GM18526 (cell line): Measurements from ENCODE around the gene NHLRC2.

ENCODE experiments used
- POLR2A ChIP-seq: IDR thresholded peaks from 3 replicates; pipeline ENCODE4 v1.6.1; 2011; ENCODE audit not compliant: insufficient read length; ENCODE audit errors: extremely low read depth

The NHLRC2 gene

DNA sequence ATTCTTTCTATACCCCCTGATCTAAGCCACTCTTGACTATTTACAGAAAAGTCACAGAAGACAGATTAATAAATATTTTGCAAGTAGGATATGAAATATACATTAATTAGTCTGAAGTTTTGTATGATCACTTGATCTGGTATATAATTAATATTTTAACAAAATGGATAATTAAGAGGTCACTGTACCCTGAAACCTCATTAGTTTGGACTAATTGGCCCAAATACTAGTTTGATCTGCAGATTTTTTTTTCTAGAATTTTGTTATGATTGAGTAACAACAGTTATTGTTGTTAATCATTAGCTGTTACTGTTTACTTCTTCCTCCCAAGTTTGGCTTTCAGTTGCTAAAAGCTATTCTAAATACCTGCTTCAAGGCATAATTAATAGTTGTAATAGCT is 2.7 kb downstream of the NHLRC2 start:
- TF ChIP-seq POLR2A: no peak

DNA sequence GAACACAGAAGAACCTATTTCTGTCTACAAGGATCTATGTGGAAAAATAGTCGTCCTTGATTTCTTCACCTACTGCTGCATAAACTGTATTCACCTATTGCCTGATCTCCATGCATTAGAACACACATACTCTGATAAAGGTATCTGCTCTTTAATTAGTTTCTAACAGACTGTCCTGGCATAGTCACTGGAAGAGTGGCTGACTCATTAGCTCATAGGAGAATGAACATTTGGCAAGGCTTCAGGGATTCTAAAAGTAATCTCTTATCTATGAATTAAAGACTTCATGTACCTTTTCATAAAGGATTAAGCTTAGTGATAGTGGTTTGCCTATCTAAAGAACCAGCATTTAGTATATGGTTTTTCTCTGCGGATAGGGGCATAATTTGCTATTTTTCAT is 4.1 kb downstream of the NHLRC2 start:
- no peak for TF ChIP-seq POLR2A

DNA sequence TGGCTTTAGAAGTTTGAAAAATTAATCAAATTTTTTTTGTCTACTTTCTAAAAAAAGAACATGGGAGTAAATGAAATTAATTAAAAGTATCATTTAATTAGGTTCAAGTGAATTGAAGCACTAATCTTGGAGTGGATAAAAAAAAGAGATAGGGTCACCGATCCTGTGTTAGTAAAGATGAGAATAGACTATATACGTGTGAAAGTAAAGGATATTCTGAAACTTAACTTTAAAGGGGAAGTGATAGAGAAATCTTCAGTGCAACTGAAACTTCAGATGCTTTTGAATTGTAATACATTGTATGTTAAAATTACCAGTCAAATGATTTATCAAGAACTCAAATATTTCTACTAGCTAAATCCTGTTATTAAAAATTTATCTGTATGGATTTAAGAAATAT is 4.8 kb downstream of the NHLRC2 start:
- no peak for TF ChIP-seq POLR2A

DNA sequence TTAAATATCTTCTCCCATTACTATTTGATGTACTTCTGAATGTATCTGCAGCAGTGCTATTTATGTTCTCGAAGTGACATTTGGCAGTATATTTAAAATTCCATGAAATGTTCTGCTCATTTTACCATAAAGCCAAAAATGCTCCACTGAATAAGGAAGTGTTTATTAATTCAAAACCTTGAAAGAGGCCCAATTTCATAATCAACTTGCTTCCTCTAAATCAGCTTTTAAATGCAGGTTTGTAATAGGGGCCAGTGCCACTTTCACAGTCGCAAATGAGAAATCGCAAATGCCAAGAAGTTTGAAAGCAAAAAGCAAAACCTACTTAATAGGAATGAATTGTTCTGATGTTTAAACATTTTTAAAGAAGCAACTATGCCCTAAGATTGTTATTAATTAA is 11.4 kb downstream of the NHLRC2 start:
- no peak for TF ChIP-seq POLR2A

DNA sequence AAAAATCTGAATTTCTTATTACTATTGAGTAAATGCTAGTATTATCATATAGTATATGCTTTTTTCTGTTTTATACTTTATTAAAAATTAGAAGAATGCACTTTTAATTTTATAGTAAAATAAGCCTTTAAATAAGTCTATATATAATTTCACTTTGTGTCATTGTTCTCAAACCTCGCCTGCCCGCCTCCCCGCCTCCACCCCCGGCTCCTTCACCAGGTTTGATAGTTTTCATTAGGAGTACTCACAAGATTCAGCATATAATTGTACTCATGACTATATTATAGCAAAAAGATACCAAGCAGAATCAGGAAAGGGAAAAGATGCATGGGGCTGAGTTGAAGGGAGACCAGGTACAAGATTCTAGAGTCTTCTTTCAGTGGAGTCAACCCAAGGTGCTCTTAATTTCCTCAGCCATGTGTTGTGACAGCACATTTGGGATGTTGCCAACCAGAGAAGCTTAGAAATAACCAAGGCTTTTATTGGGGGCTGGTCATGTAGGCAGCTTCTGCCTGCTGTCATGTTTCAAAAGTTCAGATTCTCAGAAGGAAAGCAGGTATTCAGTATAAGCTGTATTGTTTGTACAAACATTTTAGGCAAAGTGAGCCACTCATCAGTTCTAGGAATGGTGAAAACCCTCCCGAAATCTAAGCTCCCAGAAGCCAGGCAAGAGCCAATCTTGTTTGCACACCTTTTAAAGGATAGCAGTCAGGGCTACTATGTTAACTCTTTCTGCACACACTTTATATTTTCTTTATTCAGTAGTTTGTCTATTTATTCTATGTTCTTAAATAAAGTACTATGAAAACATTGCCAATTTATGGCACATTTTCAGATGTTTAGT is 12.3 kb downstream of the NHLRC2 start:
- no peak for TF ChIP-seq POLR2A

DNA sequence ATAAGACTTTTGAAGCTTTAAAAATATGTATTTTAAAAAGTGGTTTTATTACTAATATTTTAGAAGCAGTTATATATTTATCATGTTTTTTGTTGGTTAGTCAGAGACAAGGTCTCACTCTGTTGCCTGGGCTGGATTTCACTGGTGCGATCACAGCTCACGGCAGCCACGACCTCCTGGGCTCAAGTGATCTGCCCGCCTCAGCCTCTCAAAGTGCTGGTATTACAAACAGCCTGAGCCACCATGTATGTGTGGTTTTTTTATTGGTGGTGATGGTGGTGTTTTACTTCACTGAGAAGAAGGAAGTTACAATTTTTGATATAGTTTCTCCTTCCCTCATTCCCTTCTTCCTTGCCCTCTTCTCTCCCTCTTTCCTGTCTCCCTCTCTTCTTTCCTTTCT is 13.4 kb downstream of the NHLRC2 start:
- TF ChIP-seq POLR2A: no peak

DNA sequence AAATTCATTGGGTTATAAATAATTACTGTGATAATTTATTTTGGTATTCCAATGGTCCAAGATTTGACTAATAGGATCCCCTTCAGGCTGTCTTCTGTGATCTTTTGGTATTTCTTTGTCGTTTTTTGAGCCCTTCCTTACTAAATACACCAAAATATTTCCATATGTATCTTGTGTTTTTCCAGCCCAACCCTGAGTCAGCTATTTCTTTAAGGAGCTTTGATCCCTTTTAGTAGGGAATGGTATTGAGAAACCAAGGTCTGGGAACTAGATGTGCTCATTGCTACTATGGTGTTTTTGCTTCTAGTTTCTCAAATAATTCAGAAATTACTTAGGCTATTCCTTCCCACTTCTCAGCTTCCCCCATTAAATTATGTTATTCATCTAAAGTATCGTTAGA is 15.3 kb downstream of the NHLRC2 start:
- TF ChIP-seq POLR2A: no peak

DNA sequence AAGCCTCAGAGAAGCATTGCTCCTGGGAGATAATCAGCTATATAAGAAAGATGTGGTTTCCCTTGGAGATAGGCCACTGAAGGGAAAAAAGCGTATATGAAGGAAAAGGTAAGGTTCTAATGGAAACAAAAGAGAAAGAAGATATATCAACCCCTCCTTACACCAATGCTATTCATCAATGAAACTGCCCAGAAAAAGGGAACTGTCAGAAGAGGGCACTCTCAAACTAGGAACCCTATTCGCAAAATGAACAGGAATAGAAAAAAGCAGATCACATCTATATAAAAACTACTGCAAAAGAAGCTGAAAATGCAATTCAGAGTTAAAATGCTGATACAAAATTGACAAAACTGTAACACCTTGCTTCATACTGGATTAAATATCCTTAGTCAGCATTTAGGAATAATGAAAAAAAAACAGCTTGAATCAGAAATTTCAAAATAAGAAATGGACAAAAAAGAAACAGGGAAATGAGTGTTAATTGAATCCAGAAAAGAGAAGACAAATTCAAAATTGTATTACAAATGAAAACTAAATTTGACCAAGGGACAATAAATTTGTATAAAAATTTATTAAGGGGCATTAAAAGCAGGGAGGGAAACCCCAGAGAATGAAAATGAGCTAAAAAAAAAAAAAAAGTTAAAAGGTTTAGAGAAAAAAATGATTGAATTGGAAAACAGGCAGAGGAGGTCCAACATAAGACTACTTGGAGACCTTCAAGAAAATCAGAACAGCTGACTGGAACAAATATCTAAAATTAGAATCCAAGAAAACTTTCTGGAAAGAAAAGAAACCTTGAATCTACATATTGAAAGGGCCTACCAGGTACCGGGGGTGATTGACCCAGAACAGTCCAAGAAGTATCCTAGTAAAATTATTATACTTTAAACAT is 17.9 kb downstream of the NHLRC2 start:
- TF ChIP-seq POLR2A: no peak

DNA sequence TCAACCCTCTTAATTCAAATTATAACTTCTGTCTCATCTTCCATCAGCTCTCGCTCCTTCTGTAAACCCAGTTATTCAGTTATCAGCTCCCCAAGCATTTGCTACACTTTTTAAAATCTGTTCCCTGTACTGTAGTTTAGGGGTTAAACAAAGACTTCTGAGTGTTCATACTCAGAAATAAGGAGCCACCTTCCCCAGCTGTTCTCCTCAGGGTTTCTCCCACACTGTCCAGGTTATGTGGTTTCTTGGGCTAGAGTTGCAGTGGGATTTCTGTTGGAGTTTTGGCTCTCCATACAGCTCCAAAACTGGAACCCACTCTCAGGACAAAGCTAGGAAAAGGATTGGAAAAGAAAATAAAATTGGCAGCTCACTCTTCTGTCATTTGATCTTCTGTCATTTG is 20.8 kb downstream of the NHLRC2 start:
- no peak for TF ChIP-seq POLR2A

DNA sequence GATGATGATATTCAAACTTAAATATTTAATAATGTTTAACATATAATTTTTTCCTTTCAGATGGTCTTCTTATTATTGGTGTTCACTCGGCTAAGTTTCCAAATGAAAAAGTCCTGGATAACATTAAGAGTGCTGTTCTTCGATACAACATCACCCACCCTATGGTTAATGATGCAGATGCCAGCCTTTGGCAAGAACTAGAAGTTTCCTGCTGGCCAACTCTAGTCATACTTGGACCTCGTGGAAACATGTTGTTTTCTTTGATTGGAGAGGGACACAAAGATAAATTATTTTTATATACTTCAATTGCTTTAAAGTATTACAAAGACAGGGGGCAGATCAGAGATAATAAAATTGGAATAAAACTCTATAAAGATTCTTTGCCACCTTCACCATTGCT is 22.0 kb downstream of the NHLRC2 start:
- no peak for TF ChIP-seq POLR2A

DNA sequence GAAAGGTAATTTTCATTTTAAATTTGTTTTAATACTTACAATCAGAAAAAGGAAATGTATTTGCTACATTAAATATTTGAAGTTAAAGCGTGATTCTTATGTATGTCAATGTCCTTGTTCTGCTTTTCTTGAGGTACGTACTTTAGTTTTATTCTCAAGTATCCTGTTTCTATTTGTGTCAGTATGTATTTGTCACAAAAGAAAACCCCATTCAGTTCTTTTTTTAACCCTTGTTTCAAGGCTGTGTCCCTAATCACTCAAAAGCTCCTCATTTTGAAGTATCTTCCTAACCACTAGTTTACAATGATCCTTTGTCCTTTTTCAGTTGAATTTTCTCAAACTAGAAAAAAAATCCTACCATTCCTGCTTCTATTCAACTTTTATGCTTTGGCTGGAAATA is 25.2 kb downstream of the NHLRC2 start:
- TF ChIP-seq POLR2A: no peak

DNA sequence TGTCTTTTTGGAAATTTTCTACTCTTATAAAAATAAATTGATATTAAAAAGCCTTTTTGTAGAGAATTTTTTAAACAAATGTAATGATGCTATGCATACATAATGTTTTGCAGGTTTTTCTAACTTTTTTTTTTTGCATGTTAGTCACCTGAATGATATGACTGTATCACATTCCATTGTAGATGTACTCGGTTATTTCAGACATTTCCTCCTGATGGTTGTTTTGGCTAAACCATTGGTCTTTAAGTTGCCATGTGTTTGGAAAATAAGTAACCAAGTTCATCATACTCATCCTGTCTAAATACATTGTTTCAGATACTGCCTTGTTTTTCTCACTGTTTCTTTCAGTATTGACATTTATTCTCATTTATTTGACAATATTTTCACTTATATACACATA is 25.8 kb downstream of the NHLRC2 start:
- no peak for TF ChIP-seq POLR2A

DNA sequence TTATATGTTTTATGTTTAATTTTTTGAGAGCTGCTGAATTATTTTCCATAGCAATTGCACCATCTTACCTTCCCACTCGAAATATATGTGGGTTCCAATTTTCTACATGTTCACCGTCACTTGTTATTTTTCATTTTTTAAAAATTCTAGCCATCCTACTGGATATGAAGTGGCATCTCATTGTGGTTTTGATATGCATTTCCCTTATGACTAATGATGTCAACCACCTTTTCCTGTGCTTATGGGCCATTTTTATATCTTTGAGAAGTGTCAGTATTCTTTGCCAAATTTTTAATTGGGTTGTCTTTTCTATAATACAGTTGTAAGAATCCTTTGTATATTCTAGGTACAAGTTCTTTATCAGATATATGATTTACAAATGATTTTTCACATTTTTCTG is 27.8 kb downstream of the NHLRC2 start:
- no peak for TF ChIP-seq POLR2A

DNA sequence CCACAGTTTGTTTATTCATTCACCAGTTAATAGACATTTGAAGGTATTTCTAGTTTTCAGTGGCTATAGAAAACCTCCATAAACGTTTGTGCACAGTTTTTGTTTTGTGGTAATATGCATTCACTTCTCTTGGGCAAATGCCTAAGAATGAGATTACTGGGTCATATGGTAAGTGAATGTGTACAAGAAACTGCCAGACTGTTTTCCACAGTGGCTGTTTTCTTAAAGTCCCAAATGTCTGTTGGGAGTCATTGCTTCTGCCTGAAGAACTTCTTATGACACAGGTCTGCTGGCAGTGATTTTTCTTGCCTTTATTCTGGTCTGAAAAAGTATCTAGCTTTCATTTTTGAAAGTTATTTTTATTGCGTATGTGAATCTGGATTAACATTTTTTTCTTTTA is 35.5 kb downstream of the NHLRC2 start:
- no peak for TF ChIP-seq POLR2A

DNA sequence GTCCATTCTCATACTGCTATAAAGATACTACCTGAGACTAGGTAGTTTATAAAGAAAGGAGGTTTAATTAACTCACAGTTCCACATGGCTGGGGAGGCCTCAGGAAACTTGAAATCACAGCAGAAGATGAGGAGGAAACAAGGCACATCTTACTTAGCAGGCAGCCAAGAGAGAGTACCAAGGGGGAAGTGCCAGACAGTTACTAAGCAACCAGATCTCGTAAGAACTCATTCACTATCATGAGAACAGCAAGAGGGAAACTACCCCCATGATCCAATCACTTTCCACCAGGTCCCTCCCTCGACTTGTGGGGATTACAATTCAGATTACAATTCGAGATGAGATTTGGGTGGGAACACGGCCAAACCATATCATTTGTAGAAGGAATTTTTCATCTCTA is 36.3 kb downstream of the NHLRC2 start:
- no peak for TF ChIP-seq POLR2A

DNA sequence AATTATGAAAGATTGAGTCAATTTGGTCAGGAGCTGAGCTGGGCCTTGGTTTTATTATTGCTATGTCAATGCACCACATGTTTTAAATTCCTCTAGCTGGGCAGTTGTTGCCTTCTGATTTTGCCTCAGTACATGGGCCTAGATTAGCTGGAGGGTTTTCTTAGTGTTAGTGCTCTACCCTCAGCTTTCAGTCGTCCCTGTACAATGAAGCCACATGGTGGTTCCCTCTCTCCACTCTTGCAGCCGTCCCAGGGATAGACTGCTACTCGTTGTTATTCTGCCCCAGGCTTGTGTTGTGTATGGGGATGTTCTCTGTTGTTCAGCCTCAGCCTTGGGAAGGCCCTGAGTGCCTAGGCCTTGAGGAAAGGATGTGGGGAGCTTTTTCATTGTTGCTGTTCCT is 37.0 kb downstream of the NHLRC2 start:
- no peak for TF ChIP-seq POLR2A
